ENCODE results near the gene NGB. TPM values are rescaled to one million over a fixed set of nuclear protein-coding genes. Genes with fewer than 3 reads are reported as not detected.

NGB gene
- total and polyA plus RNA-seq, 2 of the 8 experiments (the other 6 are each of a cell fraction or from before 2014, with no cell fraction given) = 0.30 to 0.60 TPM

DNA sequence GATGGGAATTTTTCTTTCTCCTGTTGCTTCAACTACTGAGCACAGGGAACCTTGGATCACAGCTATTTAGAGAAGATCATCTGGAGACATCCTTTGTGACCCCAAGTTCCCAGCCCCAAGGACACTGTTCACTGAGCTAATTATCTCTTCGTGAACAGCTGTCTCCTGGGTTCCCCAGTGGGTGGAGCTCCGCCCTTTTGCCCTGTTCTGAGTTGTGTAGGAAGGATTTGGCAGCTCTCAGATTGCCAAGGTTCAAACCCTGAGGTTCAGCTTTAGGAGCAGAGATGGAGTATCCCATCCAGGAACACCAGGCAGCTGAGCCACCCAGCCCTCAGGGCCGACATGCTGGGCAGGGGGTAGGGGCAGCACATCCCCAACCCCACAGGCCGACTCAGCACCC lies 32.0 kb downstream of the NGB start:
- Histone ChIP-seq H3K4ac (replicated peaks; ENCODE audit: insufficient read length, low read depth, low read length) (no peak overlapping the region), H4K5ac (ENCODE audit: insufficient read length, low read depth, low read length) (no peak overlapping the region), H3K18ac (ENCODE audit: extremely low read depth, low read length) (no peak overlapping the region), H3K79me1 (ENCODE audit: low read depth, low read length) (no peaks in the 10 kb centered on the region), H2BK120ac (replicated peaks; ENCODE audit: low read depth, low read length) (no peak overlapping the region), H3K9me3 (ENCODE audit: insufficient read depth in 2 of 2, low read depth in 1 of 2, low read length in 1 of 2) (no peaks in the 10 kb centered on the region), H3K79me2 (ENCODE audit: control insufficient read depth in 1 of 2, insufficient read depth in 2 of 2, low read length in 2 of 2) (no peaks in the 10 kb centered on the region), H2BK12ac (ENCODE audit: low read depth, low read length) (no peak overlapping the region), H2BK20ac (ENCODE audit: low read length) (no peak overlapping the region), H3K4me3 (ENCODE audit: extremely low read depth in 1 of 4, insufficient read depth in 2 of 4, low read depth in 3 of 4, low read length in 4 of 4) (no peak overlapping the region), H2AK5ac (ENCODE audit: low read depth, low read length) (no peak overlapping the region), H3K4me1 (replicated peaks in 1 of 4; ENCODE audit: control insufficient read depth in 3 of 4, insufficient read depth in 4 of 4, low read length in 3 of 4) (no peaks in the 10 kb centered on the region; a peak in 1 of 7 replicates), H4K8ac (ENCODE audit: extremely low read depth, insufficient read depth, low read length) (no peak overlapping the region), H4K91ac (replicated peaks; ENCODE audit: insufficient read length, low read length) (no peak overlapping the region), H2BK15ac (ENCODE audit: low read length) (no peak overlapping the region), H3K23me2 (ENCODE audit: low read depth, low read length) (no peaks in the 10 kb centered on the region), H2AFZ (ENCODE audit: low read length) (no peak overlapping the region), H3K4me2 (ENCODE audit: insufficient read depth in 1 of 2, low read depth in 2 of 2, low read length in 2 of 2) (no peak overlapping the region), H3K36me3 (ENCODE audit: control insufficient read depth in 2 of 4, insufficient read depth in 4 of 4, low read length in 3 of 4) (no peaks in the 10 kb centered on the region; a peak in 3 of 8 replicates), H3K56ac (replicated peaks; ENCODE audit: insufficient read length, low read depth, low read length) (no peak overlapping the region), H4K20me1 (replicated peaks in 1 of 2; ENCODE audit: control insufficient read depth in 1 of 2, insufficient read depth in 2 of 2, low read length in 2 of 2) (peaks cover 2% of the 10 kb centered on the region in 2 experiments), H3K27me3 (replicated peaks in 1 of 4; ENCODE audit: control insufficient read depth in 3 of 4, extremely low read depth in 1 of 4, insufficient read depth in 3 of 4, low read length in 3 of 4) (no peaks in the 10 kb centered on the region), H3K23ac (ENCODE audit: insufficient read length) (no peak overlapping the region), H3K14ac (ENCODE audit: insufficient read length) (no peak overlapping the region), H3K9ac (replicated peaks in 1 of 4; ENCODE audit: extremely low read depth in 1 of 4, low read depth in 3 of 4, low read length in 3 of 4) (no peak overlapping the region), H2BK5ac (ENCODE audit: low read depth, low read length) (no peak overlapping the region), H3K27ac (ENCODE audit: low read depth, low read length) (no peak overlapping the region)
- no peak for TF ChIP-seq EZH2 (IDR thresholded peaks at IDR 0.05; ENCODE audit: low read depth, low read length, severe bottlenecking)
- no peak for TF ChIP-seq CTBP2 (IDR thresholded peaks at IDR 0.05; ENCODE audit: borderline replicate concordance, insufficient read depth, insufficient read length, low read length)
- TF ChIP-seq JUND (IDR thresholded peaks at IDR 0.05; ENCODE audit: low read length) = no peak
- TF ChIP-seq FOSL1 (IDR thresholded peaks at IDR 0.05; ENCODE audit: insufficient read depth, low read depth, low read length) = no peak
- no peak for TF ChIP-seq BACH1 (IDR thresholded peaks at IDR 0.05; ENCODE audit: low read length)
- no peak for TF ChIP-seq NANOG (IDR thresholded peaks at IDR 0.05; ENCODE audit: insufficient read depth, low read depth, low read length, poor library complexity, severe bottlenecking)
- TF ChIP-seq KDM1A (IDR thresholded peaks at IDR 0.05; ENCODE audit: borderline replicate concordance, low read length) = no peak
- no peak for TF ChIP-seq SIX5 (IDR thresholded peaks at IDR 0.05; ENCODE audit: low read depth, low read length)
- no peak for TF ChIP-seq TEAD4 (IDR thresholded peaks at IDR 0.05; ENCODE audit: low read depth, low read length)
- TF ChIP-seq SIN3A (conservative IDR thresholded peaks at IDR 0.05 in 1 of 2, IDR thresholded peaks at IDR 0.05 in 1 of 2; ENCODE audit: low read depth in 1 of 2, low read length in 2 of 2) = no peak
- TF ChIP-seq POLR2AphosphoS5 (IDR thresholded peaks at IDR 0.05; ENCODE audit: low read depth, low read length) = no peak
- no peak for TF ChIP-seq CBX8 (IDR thresholded peaks at IDR 0.05; ENCODE audit: borderline replicate concordance, low read depth, low read length)
- TF ChIP-seq RNF2 (IDR thresholded peaks at IDR 0.05; ENCODE audit: borderline replicate concordance, low read depth, low read length, missing control alignments, poor library complexity, severe bottlenecking) = no peak
- WGBS, 2 experiments (ENCODE audit: extremely low coverage in 1 of 2, insufficient coverage in 1 of 2, insufficient read length in 1 of 2, insufficient replicate concordance in 2 of 2, low coverage in 1 of 2, low lambda C conversion rate in 2 of 2, missing lambda C conversion rate in 1 of 2) = 92% methylated on average over 4 of the region's 4 CpGs; no CpG with 5 or more reads in 1 of the 2 experiments
- CTCF ChIA-PET (ENCODE audit: partially characterized antibody) = interaction anchor here (0.9 to 6.6 kb wide), 15 partner anchors 9 to 92 kb away, joined by 3 to 52 read pairs (median 5); no protein-coding TSS in a partner anchor
- no peak for DNase-seq (ENCODE audit: low read depth in 1 of 2, low spot score in 2 of 2)
- no peak for FAIRE-seq
- POLR2A ChIA-PET (ENCODE audit: partially characterized antibody) = no interaction called here

All from H1 (cell line).